Calu3 (cell line): ENCODE data around the gene CRYBG3. TPM values are rescaled to one million over a fixed set of nuclear protein-coding genes. Genes with fewer than 3 reads are reported as not detected.

Source experiments
- BruUV-seq: library from RNA; stranded (reverse); fragments of 400-500 nt; replicated peaks from 2 replicates; lab custom pipeline; 2021; lab: Mats Ljungman, UMichigan
- CTCF ChIA-PET: fragments of 300-600 bp; sonication (Branson Sonifier 250); formaldehyde crosslinking; loops from one replicate; lab custom pipeline; 2022; ENCODE audit warnings: antibody characterized with exemption; lab: Charles Lee
- DNase-seq: peaks from one replicate; pipeline ENCODE4 v3.0.0; 2022
- H3K27ac Mint-ChIP-seq: one replicate; pipeline ENCODE4 v1.8.0; 2022; ENCODE audit warnings: mixed read lengths; ENCODE audit not compliant: unreplicated experiment
- H3K27me3 Mint-ChIP-seq: one replicate; pipeline ENCODE4 v1.8.0; 2022; ENCODE audit warnings: mixed read lengths; ENCODE audit not compliant: unreplicated experiment
- H3K36me3 Mint-ChIP-seq: one replicate; pipeline ENCODE4 v1.8.0; 2022; ENCODE audit warnings: mild to moderate bottlenecking, moderate library complexity, mixed read lengths; ENCODE audit not compliant: insufficient read depth, unreplicated experiment
- H3K4me1 Mint-ChIP-seq: one replicate; pipeline ENCODE4 v1.8.0; 2022; ENCODE audit warnings: mild to moderate bottlenecking, low read depth, mixed read lengths; ENCODE audit not compliant: unreplicated experiment
- H3K4me3 Mint-ChIP-seq: one replicate; pipeline ENCODE4 v1.8.0; 2022; ENCODE audit warnings: mild to moderate bottlenecking, low read depth, moderate library complexity, mixed read lengths; ENCODE audit not compliant: unreplicated experiment
- H3K9me3 Mint-ChIP-seq: one replicate; pipeline ENCODE4 v1.8.0; 2022; ENCODE audit warnings: low read depth, mixed read lengths; ENCODE audit not compliant: unreplicated experiment
- CTCF ChIP-seq: fragments of 200-600 bp; IDR thresholded peaks from one replicate; pipeline ENCODE4 v1.8.0; 2022; ENCODE audit warnings: antibody characterized with exemption; ENCODE audit not compliant: unreplicated experiment
- intact Hi-C: fragments of 100-400 bp; cut with micrococcal nuclease; formaldehyde crosslinking; loops from one replicate; pipeline ENCODE4 v1.10.0; 2022; ENCODE audit not compliant: unreplicated experiment
- total RNA-seq: library from RNA; stranded (reverse); gene quantifications from 2 replicates; pipeline ENCODE4 v1.2.3, GENCODE V29; 2022

The CRYBG3 gene
- total RNA-seq, 1 experiment from 2014 or later, result 10.3 TPM

- Mint-ChIP-seq H3K27me3 (no peaks in the 10 kb centered on the region), H3K36me3 (no peaks in the 10 kb centered on the region)
Measured at GRCh38 chr3:97872525-97873042, 50.8 kb downstream of the CRYBG3 start.

DNA sequence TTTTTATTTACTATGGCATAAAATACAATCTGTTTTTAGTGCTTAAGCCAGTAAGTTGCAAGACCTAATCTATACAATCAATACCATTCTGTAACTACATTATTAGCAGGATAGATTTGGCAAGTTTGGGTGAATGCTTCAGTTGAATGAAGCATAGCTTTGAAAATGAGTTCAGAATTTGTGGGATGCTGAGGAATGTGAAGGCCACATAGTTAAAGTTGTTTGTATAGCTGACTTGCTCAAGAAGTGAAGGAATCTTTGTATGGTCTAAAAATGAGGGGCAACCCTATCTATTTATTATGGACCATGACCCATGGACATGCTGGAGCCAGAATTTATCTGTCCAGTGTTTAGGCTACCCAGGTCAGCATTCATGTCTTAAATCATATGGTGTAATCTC, 58.5 kb downstream of the CRYBG3 start:
- Mint-ChIP-seq H3K4me3 (no peak overlapping the region), H3K27ac (no peak overlapping the region), H3K27me3 (no peaks in the 10 kb centered on the region), H3K36me3 (no peaks in the 10 kb centered on the region), H3K9me3 (peaks cover 9% of the 10 kb centered on the region), H3K4me1 (peaks cover 20% of the 10 kb centered on the region)
- DNase-seq, result no peak
- BruUV-seq, result no TSS peak
- intact Hi-C loops, result loop anchor here (5.0 kb wide), 1 partner anchor 58 kb away; the partner anchor contains the start of gene CRYBG3
- TF ChIP-seq CTCF, result no peak
- CTCF ChIA-PET, result no interaction called here

More at GRCh38 chr3:97872525-97873042, 50.8 kb downstream of the CRYBG3 start:
- Mint-ChIP-seq H3K27ac (no peak overlapping the region), H3K4me1 (no peaks in the 10 kb centered on the region), H3K9me3 (peaks cover 12% of the 10 kb centered on the region), H3K4me3 (no peak overlapping the region)
- no peak for DNase-seq
- CTCF ChIA-PET, result no interaction called here
- no TSS peak for BruUV-seq
- TF ChIP-seq CTCF, result no peak
- intact Hi-C loops, result no loop called here

DNA sequence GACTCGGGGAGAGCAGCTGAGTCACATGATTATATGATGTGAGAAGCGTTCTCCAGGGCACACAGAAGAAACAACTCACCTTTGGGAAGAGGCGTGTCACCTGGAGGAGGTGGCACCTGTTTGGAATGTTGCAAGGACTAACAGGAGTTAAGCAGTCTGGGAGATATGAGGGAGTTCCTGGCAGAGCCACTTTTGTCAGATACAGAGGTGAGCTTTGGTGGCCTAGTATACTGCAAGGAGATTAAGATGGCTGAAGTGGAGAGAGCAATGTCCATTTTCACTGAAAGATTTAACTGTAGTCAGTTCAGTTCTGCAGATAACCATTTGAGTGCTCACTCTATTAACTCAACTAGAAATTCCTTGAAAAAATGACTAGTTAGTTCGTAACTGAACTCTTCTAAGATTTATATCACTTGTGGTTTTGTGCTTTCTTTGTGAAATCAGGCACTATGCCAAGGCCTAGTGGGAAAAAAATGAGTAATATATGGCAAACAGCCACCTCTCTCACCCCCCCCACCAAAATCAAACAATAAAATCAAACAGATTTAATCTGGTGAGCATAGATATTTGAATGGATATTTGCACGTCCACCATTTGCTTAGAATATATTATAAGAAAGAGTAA, 61.3 kb downstream of the CRYBG3 start:
- DNase-seq, result peak; percentile 54
- Mint-ChIP-seq H3K36me3 (no peaks in the 10 kb centered on the region), H3K27ac (peak overlapping the region; percentile 45), H3K4me1 (peaks cover 20% of the 10 kb centered on the region), H3K4me3 (peak overlapping the region; percentile 46), H3K27me3 (no peaks in the 10 kb centered on the region), H3K9me3 (no peaks in the 10 kb centered on the region)
- CTCF ChIA-PET, result no interaction called here
- no TSS peak for BruUV-seq
- TF ChIP-seq CTCF, result no peak
- intact Hi-C loops, result loop anchor here (5.0 kb wide), 1 partner anchor 61 kb away; the partner anchor contains the start of gene CRYBG3

DNA sequence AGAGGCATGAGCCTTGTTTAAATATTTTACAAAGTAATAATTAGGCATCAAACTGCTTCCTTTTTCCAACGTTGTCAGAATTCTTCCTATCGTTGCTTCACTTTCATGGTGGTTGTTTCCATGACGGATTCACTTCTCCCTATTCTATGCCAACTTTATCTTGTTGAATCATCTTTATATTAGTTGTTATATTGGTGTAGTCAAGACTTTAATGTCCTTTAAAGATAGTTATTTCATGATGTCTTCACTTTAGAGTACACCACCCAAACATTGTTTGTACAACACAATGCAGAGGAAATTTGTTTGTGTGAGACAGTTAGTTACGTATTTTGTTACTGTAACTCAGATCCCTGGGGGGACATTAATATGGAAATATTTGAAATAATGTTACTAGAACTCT, 61.9 kb downstream of the CRYBG3 start:
- no TSS peak for BruUV-seq
- no peak for DNase-seq
- intact Hi-C loops, result loop anchor here (5.0 kb wide), 1 partner anchor 61 kb away; the partner anchor contains the start of gene CRYBG3
- H3K9me3 Mint-ChIP-seq, result no peaks in the 10 kb centered on the region
- H3K4me1 Mint-ChIP-seq, result peaks cover 20% of the 10 kb centered on the region
- H3K27me3 Mint-ChIP-seq, result no peaks in the 10 kb centered on the region
- H3K36me3 Mint-ChIP-seq, result no peaks in the 10 kb centered on the region
- CTCF ChIA-PET, result no interaction called here
- H3K4me3 Mint-ChIP-seq, result no peak overlapping the region
- no peak for TF ChIP-seq CTCF
- H3K27ac Mint-ChIP-seq, result no peak overlapping the region
